Activated CD8-positive, alpha-beta memory T cell treated with anti-CD3 and anti-CD28 coated beads, Interleukin-2, amount 50 U/mL, for 1 hour (primary cell): ENCODE results near the gene ZNF85.
"Not testable (repeated sequence)": the region's sequence is repeated elsewhere in the genome, so short reads cannot be mapped to it uniquely, and the experiment has no call there.

Experiments
- DNase-seq: peaks from one replicate; pipeline ENCODE4 v3.0.0-alpha.2; 2020; ENCODE audit errors: extremely low read depth

The ZNF85 gene

DNA sequence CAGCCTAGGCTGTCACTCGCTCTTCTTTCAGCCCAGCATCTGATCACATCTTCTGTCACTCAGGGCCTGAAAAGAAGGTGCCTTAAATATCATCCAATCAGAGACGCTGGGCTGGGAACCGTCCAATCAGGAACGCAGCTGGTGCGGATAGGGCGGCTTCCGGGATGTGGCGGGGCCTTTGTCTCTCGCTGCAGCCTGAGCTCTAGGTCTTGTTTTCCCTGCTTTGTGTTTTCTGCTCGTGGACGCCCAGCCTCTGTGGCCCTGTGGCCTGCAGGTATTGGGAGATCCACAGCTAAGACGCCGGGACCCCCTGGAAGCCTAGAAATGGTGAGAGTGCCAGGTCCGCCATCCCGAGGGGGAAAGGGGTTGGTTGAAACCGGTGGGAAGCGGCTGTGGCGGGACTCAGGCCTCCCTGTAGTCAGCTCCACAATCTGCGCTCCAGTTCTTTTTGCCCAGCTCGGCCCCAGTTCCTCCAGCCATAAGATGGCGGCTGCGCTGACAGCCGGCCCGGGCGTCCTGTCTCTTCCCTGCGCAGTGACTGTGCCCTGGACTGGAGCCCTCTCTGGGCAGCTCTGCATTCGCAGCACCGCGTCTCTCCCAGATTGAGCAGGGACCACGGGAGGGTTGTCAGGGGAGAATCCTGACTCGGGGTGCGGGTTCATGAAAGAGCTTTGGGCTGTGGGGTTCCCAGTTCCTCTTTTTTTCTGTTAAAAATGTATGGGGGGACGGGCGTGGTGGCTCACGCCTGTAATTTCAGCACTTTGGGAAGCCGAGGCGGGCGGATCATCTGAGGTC is at the start of gene ZNF85:
TSS of gene ZNF85 (plus strand) at position 175 of the 795 bp plus-strand sequence. CDS start at position 325, 150 bp downstream.
- peak; percentile 63 for DNase-seq

DNA sequence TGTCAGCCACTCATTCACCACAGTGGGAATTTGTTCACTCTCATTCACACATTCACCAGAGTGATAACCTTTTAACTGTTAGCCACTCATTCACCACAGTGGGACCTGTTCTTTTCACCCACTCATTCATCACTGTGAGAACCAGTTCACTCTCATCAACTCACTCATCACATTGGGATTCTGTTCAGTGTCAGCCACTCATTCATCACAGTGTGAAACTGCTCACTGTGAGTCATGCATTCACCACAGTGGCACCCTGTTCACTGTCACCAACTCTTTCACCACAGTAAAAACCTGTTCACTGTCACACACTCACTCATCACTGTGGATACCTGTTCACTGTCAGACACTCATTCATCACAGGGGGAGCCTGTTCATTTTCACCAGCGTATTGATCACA is 43.5 kb upstream of the ZNF85 start:
- DNase-seq, result no peak

DNA sequence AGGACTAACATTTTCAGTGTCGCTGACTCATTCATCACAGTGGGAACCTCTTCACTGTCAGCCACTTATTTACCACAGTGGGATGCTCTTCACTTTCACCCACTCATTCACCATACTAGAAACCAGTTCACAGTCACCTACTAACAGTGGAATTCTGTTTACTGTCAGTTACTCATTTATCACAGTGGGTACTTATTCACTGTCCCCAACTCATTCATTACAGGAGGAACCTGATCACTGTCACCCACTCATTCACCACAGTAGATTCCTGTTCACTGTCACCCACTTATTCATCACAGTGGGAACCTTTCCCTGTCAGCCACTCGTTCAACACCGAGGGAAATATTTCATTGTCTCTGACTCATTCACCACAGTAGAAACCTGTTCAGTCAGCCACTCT is 10.1 kb upstream of the ZNF85 start:
- no peak for DNase-seq

DNA sequence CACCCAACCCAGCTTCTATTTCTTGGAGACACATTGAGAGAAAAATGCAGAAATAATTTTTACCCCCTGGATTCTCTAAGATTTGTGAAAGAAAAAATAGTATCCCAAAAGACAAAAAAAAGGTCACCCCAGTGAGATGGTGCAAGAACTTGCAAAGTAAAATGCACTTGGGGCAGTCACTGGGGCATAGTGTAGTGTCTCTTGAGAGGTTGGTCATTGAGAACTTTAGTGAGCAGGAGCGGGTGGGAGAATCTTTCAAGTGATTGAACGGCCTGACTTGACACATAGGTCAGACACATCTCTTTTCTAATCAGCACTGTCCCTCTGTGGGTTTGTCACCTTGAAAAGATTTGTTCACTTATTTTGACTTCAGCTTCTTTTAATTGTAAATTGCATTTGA is 2.4 kb downstream of the ZNF85 start:
- DNase-seq, result no peak

DNA sequence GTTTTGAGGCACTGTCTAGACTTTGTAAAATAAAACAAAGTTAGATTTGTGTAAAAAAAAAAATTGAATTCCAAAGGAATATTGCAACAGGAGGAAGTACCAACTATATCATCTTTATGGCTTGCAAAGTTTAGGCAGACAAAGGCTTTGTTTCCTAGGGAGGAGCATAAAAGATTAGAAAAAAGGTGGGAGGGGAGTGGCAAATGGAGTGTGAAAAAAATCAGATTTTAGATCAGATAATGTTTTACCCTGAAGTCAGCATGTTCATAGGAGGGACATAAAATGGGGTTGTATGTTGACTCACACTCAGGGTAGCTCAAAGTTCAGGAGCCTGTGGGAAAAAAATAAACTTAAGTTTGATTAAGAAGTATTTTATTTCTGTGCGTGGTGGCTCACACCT is 3.7 kb downstream of the ZNF85 start:
- DNase-seq, result no peak

DNA sequence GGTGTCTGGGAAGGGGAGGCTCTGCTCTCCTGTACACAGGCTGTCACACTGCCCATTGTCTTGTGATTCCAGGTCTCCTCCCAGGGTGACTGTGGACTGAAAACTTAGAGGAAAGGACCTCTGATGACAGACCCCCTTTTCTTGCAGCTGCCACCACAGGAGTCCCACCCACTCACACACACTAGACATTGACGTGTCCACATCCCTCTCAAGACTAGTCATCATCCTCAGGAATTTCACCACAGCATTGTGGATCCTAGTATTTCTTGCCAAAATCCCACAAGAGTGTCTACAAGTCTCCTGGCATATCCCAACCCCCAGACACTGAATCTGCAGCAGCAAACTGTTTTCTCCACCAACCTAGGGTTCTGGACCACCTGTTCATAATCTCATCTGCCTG is 5.3 kb downstream of the ZNF85 start:
- DNase-seq, result no peak

DNA sequence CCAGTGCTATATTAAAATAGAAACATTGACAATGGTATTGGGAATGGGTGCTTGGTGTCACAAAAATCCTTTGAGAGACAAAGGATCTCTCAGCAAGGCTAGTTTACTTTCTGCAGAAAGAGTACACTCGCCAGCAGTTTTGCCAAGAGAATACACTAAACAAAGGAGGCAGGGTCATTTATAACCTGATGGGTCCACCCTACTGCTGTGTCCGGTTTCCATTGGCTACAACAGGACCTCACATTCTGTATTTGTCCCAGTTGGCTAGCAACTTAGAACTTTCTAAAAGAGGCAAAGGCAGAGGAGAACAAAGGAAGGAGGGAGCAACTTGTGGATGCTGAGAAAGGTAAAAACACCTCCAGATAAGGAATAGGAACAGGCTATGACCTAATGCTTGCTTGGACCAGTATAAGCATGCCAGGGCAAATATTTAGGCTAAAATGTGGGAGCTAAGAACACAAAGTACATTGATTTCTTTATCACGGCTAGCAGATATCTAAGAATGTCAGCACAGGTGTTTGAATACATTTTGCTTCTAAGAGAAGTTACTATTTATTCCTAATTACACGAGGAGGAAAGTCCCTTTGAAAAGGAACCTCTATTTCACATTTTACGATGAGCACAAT is 13.4 kb downstream of the ZNF85 start:
- DNase-seq, result not testable (repeated sequence)

DNA sequence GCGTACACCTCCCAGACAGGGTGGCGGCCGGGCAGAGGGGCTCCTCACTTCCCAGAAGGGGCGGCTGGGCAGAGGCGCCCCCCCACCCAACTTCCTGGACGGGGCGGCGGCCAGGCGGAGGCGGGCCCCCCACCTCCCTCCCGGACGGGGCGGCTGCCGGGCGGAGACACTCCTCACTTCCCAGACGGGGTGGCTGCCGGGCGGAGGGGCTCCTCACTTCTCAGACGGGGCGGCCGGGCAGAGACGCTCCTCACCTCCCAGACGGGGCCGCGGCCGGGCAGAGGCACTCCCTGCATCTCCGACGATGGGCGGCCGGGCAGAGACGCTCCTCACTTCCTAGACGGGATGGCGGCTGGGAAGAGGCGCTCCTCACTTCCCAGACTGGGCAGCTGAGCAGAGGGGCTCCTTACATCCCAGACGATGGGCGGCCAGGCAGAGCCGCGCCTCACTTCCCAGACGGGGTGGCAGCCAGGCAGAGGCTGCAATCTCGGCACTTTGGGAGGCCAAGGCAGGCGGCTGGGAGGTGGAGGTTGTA is 29.6 kb downstream of the ZNF85 start:
- not testable (repeated sequence) for DNase-seq

DNA sequence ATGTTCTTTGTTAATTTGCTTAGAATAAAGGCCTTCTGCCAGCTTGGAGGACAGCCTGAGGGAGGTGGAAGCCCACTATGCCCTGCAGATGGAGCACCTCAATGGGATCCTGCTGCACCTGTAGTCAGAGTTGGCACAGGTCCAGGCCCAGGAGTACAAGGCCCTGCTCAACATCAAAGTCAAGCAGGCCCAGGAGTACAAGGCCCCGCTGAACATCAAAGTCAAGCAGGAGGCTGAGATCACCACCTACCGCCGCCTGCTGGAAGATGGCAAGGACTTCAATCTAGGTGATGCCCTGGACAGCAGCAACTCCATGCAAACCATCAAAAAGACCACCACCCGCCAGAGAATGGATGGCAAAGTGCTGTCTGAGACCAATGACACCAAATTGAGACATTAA is 41.7 kb downstream of the ZNF85 start:
- DNase-seq, result no peak

DNA sequence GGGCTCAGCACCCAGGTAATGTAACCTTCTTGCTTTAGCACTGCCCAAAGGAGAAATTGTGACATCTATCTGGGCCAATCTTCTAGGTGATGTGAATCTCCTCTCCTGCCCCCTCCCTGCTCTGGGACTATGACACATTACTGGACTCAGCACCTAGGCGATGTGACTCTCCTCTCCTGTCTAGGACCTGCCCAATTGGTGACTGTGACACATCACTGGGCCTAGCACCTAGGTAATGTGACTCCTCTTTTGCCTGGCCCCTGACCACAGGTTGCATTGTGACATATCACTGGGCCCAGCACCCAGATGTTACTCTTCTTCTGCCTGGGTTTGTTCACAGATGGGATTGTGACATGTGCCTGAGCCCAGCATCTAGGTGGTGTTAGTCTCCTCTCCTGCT is 45.0 kb downstream of the ZNF85 start:
- no peak for DNase-seq

DNA sequence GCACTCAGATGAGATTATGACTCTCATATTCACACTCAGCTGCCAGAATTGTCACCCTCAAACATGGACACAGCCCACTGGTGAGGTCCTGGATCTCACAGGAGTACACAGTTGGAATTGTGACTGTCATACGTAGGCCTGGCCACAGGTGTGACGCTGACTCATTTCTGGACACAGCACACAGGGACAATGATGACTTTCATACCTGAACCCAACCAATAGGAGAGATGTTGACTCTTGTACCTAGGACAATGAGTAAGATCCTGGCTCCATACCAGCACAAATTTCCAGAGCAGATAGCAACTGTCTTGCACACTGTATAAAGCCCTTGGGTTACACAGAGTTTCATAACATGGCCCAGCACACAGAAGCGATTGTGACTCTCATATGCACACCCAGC is 46.4 kb downstream of the ZNF85 start:
- no peak for DNase-seq

DNA sequence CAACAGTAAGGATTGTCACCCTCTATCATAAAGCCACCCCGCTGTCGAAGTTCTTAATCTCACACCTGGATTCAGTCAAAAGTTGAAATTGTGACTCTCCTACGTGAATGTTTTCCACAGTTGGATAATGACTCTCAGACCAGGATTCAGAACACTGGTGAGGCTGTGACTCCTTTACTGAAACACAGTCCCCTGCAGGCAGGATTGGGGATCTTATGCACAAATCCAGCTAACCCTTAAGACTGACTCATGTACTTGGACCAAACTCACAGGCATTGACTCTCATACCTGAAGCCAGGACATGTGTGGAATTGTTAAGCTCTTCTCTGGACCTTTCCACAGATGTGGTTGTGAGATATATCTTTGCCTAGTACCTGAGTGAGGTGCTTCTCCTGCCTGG is 46.8 kb downstream of the ZNF85 start:
- DNase-seq, result no peak

DNA sequence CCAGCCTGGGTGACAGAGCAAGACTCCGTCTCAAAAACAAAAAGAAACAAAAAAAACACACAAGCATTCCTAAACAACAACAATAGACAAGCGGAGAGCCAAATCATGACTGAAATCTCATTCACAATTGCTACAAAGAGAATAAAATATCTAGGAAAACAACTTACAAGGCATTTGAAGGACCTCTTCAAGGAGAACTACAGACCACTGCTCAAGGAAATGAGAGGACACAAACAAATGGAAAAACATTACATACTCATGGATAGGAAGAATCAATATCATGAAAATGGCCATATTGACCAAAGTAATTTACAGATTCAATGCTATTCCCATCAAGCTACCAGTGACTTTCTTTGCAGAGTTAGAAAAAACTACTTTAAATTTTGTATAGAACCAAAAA is 69.7 kb downstream of the ZNF85 start:
- DNase-seq, result not testable (repeated sequence)

DNA sequence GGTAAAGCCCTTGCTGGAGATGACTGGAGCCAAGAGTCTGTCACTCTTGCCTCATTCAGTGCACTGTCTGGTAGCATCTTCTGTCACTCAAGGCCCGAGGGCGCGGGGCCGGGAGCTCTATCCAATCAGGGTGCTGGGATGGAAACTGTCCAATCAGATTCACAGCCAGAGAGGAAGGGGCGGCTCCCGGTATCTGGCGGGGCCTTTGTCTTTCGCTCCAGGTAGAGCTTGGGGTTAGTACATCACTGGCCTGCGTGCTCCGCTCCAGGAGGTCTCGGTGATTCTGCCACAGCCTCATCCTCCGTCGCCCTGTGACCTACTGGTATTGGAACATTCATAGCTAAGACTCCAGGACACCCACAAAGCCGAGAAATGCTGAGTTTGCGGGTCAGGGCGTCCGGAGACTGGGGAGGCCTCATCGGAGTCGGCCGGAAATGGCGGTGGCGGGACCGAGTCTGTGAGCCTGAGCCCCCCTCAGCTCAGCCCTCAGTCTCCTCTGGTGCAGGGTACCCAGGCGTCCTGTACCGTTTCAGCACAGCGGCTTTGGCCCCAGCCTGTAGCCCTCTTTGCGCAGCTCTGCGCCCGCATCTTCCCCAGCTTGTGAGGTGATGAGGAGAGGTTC is 76.8 kb downstream of the ZNF85 start:
- peak; percentile 59 for DNase-seq
